Measurements from ENCODE around the gene TBC1D13.

GRCh38 chr9:128753627-128754026 lies 33.4 kb upstream of the TBC1D13 start:
- no peak for TF ChIP-seq POLR2A (IDR thresholded peaks at IDR 0.05)
- no peak for TF ChIP-seq CTCF (IDR thresholded peaks at IDR 0.05)

Measured in ovary (tissue), 3 donors.